GM13977 (cell line): ENCODE results near the gene RIPOR2.
"Not testable (repeated sequence)": the region's sequence is repeated elsewhere in the genome, so short reads cannot be mapped to it uniquely, and the experiment has no call there.

ENCODE experiments used
- DNase-seq: peaks from one replicate; pipeline ENCODE4 v3.0.0; 2012; ENCODE audit warnings: low spot score
- CTCF ChIP-seq: IDR thresholded peaks from 2 replicates; pipeline ENCODE4 v1.5.1; 2012; ENCODE audit warnings: mild to moderate bottlenecking, control low read depth; ENCODE audit not compliant: insufficient read depth; ENCODE audit errors: extremely low read depth, missing control alignments
- in situ Hi-C: fragments of 300-500 bp; cut with MboI; formaldehyde crosslinking; loops from one replicate; pipeline ENCODE4 v1.12.0; 2022; ENCODE audit warnings: low sequenced_read_pairs, low pct_unique_long_range_greater_than_20kb, mixed read lengths, inconsistent platforms; ENCODE audit not compliant: unreplicated experiment

RIPOR2 gene

GRCh38 chr6:24882295-24882694 lies 53.5 kb downstream of the RIPOR2 start:
- in situ Hi-C loops, result no loop called here
- no peak for DNase-seq
- TF ChIP-seq CTCF, result no peak

DNA sequence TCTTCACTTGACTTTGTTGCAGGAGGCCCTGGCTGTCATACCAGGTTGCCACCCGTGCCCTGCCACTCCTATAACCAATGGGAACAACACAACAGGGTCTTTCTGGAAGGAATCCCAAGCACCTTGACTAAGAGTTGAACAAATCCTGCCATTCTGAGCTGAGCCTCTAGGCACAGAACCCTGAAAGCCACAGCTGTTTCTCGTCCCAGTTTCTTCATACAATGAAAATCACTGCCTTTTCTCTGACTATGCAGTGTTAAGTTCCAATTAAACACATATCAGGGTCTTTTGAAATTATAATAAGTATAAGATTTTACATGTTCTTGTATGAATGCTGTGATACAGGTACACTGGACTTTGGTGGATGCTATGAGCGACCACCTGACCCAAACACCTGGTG lies 54.4 kb downstream of the RIPOR2 start:
- no peak for TF ChIP-seq CTCF
- no peak for DNase-seq
- in situ Hi-C loops, result no loop called here

DNA sequence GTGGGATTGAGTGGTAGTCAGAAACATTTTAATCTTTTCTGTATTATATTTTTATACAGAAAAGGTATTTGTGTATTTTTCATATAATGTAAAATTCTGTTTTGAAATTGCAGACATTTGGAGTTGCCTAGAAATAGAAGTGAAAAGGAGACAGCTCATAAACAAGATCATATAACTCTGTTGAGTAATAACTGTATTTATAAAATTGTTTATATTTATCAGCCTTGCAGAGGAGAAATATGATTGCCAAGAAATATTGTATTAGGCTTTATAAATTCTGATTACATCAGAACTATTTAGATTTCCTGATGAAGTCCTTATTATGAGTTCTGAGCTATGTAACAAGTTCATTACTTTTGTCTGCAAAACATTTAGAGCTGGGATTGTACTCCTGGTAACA lies 55.3 kb downstream of the RIPOR2 start:
- TF ChIP-seq CTCF, result no peak
- no peak for DNase-seq
- in situ Hi-C loops, result no loop called here

DNA sequence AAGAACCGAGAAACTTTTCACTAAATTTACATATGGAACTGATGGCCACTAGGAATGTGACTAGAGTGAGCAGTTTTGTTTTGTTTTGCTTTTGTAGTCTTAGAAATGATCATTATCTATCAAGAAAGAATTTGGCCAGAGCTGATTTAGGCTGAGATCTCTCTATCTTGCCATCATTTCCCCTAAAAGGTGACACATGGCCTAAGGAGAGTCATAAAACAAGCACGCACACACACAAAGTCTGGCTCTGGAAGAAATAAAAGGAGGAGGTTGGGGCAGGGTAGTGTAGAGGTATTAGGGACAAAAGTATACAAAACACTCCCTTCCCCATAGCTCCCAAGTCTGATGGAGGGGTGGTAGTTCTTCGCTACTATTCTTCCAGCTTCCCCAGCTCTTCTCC lies 56.4 kb downstream of the RIPOR2 start:
- in situ Hi-C loops, result no loop called here
- no peak for TF ChIP-seq CTCF
- DNase-seq, result no peak

DNA sequence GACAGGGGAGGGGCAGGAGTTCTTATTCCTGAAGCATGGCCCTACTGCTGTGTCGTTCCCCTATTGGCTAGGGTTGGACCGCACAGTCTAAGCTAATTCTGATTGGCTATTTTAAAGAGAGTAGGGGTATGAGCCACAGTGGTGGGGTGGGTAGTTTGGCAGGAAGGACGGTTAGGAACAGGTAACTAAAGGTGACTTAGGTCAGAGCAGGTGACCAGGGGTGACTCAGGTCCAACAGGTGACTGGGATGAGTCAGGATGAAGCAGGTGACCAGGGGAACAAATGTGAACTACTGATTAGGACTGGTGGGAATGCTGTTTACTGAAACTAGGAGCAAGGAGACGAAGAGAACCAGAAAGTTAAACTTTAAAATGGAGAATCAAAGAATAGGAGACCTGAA lies 58.0 kb downstream of the RIPOR2 start:
- DNase-seq, in situ Hi-C loops: not testable (repeated sequence)

DNA sequence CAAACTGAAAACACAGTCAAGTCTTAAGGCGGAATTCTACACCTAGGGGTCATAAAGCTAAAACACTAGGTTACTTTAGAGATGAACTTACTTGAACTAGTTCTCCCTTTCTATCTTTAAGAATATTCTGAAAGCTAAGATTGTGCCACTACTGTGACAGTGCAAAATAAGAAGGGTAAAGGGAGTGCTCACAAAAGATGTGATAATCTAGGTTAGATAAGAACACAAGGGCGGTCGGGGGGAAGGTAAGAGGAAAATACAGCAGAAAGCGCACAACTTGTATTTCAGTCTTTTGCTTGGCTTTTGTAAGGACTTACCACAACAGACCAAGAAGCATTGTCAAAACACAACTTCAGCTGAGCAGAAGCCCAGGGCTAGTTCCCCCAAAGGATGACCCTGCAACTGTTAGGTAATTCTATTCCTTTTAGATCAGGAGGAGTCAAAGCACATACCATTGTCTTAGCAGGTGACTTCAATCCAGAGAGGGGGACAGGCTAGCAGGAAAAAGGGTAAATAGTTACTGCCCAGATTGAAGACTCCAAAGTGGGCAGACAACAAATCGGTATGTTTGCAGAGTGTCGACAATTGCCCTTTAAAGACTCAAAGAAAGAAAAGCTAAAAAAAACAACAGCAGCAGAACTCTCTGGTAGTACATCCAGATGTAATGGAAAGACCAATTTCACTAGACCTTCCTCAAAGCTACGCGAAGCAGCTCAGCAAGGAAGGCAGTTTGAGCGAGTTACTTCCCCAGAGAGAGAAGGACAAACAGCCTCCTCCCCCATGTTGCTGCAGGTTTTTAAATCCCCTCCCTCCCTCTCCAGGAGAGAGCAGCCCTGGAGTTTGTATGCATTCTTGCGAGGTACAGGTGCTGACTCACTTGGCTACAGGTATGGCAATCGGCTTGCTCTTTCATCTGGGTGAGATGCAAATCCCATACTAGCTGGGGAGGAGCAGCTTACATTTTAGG lies 59.0 kb downstream of the RIPOR2 start:
- TF ChIP-seq CTCF, result no peak
- in situ Hi-C loops, result no loop called here
- no peak for DNase-seq

GRCh38 chr6:24875534-24875901 lies 60.2 kb downstream of the RIPOR2 start:
- DNase-seq, result no peak
- no peak for TF ChIP-seq CTCF
- in situ Hi-C loops, result no loop called here
